ENCODE measurements around the gene ACSF2.
"Not testable (repeated sequence)": the region's sequence is repeated elsewhere in the genome, so short reads cannot be mapped to it uniquely, and the experiment has no call there.

Gene ACSF2, protein sequence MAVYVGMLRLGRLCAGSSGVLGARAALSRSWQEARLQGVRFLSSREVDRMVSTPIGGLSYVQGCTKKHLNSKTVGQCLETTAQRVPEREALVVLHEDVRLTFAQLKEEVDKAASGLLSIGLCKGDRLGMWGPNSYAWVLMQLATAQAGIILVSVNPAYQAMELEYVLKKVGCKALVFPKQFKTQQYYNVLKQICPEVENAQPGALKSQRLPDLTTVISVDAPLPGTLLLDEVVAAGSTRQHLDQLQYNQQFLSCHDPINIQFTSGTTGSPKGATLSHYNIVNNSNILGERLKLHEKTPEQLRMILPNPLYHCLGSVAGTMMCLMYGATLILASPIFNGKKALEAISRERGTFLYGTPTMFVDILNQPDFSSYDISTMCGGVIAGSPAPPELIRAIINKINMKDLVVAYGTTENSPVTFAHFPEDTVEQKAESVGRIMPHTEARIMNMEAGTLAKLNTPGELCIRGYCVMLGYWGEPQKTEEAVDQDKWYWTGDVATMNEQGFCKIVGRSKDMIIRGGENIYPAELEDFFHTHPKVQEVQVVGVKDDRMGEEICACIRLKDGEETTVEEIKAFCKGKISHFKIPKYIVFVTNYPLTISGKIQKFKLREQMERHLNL

DNA sequence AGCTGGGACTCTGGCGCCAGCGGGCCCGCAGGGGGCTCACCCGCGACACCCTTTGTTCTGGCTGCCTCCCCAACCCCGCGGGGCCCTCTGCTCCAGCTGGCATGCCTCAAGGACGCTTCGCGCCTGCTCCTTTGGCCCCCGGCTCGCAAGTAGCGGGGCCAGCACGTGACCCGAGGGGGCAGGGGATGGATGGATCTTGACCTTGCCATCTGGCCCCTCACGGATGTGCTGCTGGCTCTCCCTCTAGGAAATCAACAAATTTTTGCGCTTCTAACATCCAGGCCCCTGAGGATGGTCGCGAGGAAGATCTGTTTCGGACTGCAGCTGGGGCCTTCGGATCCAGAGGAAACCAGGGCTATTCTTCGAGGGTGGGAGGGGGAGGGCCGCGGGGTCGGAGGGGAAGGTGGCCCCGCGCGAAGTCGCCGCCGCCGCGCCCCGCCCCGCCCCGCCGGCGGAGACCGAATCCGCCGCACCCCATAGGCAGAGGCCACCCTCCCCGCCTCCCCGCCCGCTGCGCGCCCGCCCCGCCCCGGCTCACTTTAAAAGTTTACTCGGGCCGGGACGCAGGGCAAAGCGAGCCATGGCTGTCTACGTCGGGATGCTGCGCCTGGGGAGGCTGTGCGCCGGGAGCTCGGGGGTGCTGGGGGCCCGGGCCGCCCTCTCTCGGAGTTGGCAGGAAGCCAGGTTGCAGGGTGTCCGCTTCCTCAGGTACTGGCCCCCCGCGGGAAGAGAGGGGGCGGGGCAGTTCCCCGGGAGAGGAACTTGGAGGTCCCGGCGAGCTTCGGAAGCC lies at the start of gene ACSF2:
Gene ACSF2, plus strand, starts transcription at position 537 of the 790 bp plus-strand sequence. Its CDS starts 44 bp downstream, at position 581.
- DNase-seq: peak; percentile 78
- peak; percentile 84 for ATAC-seq

DNA sequence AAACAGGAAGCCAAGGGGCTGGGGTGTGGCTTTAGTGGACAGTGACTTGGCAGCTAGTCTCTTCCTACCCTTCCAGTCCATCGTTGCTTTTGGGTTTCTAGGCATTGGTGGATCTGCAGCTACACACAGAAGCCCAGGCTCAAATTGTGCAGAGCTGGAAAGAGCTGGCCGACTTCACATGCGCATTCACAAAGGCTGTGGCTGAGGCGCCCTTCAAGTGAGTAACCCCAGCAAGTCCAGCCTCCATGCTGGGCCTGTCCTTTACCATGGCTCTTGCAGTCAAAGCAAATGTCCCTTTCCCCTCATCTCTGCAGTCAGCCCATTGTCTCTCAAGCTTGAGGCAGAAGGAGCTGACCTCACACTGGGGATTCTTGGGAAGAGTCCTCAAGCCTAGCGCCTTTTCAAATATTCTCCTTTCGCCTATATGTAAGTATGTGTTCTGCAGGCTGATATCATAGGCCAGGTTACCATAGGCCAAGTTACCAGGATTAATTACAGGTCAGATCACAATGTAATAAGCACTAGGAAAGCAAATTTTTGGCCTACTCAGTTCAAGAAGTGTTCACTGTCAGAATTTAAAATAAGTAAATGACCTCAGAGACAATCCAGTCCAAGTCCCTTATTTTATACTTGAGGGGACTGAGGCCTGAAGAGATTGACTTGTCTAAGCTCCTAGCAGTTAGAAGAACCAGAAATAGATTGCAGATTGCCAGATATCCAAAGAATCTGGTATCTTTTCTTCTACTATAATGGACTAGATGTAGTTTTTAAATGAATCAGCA lies 46.5 kb upstream of the ACSF2 start:
- ATAC-seq: no peak

DNA sequence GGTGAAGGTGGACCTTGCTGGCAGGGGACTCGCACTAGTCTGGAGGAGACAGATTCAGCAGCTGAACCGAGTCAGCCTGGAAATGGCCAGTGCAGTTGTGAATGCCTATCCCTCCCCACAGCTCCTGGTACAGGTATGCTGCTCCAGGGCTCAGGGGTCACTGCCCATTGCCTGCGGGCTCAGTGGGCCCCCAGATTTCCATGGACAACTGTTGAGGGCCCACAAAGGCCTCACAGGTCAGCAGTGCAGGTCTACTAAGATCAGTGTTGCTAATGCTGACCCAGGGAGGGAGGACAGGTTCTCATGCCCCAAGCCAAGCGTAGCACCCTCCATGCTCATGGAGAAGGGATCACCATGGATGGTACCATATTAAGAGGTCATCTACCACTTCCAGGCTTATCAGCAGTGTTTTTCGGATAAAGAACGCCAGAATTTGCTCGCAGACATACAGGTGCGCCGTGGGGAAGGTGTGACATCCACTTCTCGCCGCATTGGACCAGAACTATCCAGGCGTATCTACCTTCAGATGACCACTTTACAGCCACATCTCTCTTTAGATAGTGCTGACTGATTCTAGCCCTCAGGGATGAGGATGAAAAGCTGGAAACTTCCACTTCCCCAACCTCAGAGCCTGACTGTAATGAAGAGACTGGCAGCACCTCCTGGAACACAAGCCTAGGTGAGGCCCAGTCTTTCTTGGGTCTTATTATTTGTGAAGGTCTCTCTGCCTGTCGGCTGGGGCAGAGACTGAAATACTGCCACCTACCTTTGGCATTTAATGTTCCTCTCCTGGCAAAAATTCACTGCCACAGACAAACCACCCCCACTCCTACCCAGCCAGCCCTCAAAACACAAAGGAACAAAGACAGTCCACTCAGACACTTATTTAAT lies 45.4 kb upstream of the ACSF2 start:
- ATAC-seq (peak; percentile 7), DNase-seq (no peak)

More for the DNA sequence above, 46.5 kb upstream of the ACSF2 start:
- DNase-seq: no peak

DNA sequence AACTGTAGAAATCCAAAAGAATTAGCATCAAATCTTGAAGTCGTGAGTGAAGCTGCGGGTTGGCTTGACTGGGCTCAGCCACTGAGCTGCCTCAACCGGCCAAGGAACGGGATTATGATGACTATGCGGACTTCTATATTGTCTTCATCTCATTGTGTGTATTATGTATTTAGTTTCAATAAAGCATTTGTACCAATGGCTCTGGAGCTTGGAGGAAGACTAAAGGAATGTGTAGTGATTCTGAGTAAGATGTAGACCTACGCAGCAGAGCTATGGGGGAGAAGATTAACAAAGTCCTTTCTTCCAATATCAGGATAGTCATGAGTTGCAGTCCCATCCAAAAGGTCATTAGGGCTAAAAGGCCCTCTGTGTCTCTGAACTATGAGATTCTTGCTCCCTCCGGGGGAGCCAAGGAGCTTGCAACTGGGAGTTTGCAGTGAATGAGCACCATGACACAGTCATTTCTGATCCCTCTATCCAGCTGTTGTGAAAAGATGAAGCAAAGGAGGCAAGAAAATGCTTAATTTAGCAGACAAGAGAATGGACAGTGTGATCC lies 44.7 kb upstream of the ACSF2 start:
- ATAC-seq (no peak), DNase-seq (no peak)

DNA sequence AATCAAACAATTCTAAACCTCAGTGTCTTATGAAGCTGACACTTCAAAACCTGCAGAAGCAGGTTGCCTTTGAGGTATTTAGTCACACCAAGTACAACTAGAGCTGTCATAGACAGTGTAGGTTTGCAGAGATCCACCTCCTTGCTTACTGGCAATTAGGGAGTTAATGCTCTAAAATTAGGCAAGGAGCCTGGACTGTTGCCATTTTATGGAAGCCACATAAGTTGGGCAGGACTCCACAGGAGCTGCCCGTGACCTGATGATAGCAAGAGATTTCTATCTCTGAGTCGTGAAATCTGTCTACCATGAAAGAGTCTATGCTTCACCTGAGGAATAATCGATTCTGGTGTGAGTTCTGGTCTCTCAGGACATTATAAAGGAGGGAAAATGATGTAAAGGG lies 44.1 kb upstream of the ACSF2 start:
- DNase-seq: no peak
- ATAC-seq: no peak

DNA sequence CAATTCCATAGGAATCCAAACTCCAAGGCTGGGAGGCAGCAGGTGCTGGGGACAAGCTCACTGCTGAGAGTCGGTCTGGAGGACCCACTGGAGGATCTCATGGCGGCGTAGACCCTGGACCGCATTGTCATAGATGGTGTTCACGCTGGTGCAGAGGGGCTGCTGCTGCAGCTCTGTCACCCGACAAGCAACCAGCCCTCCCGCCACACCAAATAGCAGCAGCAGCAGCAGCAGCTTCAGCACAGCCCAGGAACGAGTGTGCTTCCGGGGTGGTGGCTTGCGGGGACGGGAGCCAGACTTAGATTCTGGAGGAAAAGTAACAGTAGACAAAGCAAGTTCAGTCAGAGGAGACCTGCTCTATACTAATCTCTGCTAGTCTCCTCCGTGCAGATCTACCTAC lies 43.1 kb upstream of the ACSF2 start:
- DNase-seq (no peak), ATAC-seq (no peak)

DNA sequence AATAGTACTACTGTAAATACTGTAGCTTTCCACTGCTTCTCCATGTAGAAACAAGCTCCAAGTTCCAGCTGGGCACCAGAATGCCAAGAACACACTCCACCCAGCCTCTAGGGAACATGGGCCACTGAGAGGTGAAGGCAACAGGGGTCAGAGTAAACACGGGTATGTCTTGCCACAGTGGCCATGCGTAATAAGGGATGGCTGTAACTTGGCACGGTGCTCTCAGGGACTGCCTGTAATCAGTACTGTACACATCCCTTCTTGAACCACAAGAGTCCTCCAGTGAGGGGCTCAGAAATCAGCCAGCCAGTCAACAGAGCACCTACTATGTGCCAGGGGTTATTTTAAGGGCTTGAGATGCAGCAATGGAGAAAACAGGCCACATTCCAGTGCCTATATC lies 39.5 kb upstream of the ACSF2 start:
- DNase-seq: no peak
- no peak for ATAC-seq

DNA sequence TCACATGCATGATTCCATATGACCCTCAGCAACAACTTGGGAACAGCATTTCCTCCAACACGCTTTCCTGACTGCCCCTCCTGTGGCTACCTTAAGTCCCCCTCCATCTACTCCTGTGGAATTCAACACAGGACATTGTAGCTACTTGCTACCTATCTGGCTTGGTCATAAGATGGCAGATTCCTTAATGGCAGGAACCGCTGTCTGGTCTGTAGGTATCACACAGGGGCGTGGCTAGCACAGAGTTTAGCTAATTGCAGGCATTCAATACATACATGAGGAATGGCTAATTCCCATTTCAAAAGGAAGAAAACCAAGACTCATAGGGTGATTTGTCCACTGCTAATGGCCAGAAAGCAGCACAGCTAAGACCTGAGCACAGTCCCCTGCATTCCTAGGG lies 37.3 kb upstream of the ACSF2 start:
- ATAC-seq (no peak), DNase-seq (no peak)

DNA sequence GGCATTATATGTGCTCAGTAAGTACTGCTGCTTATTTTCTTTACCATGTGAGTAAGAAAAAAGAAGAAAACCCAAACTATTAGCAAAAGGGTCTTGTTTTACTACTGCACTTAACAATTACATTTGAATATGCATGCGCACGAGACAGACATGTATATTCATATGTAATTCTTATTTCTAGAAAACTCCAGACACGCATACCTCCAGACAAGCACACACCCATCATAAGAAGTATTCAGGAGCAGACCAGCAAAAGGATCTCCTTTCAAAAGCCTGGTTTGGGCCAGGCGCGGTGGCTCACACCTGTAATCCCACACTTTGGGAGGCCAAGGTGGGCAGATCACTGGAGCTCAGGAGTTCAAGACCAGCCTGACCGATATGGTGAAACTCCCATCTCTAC lies 36.5 kb upstream of the ACSF2 start:
- no peak for ATAC-seq
- no peak for DNase-seq

DNA sequence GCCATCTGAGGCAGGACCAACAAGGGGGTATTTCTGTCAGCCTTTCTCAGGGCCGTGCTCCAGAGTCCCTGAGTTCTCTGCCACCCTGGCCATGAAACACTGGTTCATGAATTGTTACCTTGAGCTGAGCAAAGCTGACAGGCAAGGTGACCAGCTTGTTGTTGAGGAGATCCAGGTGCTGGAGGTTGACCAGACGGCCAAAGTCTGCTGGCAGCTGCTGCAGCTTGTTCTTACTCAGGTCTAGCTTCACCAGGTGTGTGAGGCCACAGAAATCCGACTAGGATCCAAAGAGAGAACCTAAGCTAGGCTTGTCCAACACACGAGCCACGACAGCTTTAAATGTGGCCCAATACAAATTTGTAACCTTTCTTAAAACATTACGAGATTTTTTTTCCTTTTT lies 33.4 kb upstream of the ACSF2 start:
- ATAC-seq: no peak
- no peak for DNase-seq

DNA sequence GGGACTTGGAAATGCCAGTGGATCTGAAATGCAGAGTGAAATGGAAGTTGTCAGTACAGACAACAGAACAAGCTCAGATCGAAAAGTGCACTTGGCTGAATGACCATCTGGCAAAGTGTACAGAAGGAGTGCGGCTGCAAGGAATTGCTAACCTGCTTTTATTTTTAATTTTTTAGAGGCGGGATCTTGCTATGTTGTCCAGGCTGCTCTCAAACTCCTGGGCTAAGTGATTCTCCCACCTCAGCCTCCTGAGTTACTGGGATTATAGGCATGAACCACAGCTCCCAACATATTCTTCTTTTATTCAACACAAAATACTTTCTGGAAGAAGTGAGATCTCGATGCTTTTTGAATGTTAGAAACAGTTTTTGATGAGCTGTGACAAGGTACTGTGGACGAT lies 32.3 kb upstream of the ACSF2 start:
- DNase-seq (no peak), ATAC-seq (no peak)

DNA sequence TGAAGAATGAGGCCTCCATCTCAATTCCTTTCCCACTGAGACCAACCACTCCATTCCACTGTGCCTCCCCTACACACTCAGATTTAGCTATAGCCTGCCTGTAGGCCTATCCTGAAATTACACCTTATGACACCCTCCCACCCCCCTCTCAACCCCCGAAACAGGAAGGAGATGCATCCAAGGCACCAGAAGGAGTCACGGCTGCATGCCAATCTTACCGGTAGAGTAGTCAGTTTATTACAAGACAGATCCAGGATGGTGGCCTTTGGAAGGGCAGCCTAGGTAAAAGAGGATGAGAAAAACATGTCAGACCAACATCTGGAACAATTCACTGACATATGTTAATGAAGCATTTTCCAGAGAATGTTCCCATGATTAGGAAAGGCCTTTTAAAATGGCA lies 31.3 kb upstream of the ACSF2 start:
- DNase-seq: no peak
- no peak for ATAC-seq

DNA sequence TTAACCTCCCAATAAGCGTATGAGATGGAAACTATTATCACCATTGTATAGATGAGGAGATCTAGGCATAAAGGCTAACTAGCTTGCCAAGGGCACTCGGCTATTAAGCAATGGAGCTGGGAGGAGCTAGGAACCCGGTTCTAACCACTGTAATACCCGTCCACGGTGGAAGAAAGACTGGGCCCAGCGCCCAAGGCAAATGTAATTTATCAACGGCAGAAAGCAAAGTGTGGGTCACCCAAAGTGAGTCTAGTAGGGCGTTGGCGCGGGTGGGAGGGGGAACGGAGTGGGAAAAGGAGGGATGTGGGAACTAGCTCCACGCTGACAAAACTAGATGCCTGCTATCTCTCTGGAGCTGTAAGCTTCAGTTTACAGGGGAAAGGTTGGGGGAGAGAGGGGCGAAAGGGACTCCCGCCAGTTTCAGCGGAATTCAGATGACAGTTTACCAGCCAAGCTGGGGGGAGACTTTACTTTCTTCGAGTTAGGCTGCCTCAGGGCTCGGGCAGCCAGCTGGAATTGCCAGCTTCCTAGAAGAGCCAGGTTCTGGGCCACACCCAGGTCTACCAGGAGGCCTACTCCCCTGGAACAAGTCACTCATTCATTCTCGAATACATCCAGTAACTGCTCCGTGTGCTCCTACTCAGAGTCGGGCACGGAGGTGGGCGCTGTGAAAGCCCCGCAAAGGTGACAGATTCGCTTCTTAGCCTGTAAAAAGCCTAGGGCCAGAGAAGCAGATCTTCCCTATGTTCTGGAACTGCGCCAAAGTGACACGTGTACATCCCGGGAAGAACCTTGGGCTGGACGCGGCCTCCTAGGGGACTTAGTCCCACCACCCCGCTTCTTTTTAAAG lies 29.5 kb upstream of the ACSF2 start:
- ATAC-seq (peak; percentile 57), DNase-seq (peak; percentile 41)

DNA sequence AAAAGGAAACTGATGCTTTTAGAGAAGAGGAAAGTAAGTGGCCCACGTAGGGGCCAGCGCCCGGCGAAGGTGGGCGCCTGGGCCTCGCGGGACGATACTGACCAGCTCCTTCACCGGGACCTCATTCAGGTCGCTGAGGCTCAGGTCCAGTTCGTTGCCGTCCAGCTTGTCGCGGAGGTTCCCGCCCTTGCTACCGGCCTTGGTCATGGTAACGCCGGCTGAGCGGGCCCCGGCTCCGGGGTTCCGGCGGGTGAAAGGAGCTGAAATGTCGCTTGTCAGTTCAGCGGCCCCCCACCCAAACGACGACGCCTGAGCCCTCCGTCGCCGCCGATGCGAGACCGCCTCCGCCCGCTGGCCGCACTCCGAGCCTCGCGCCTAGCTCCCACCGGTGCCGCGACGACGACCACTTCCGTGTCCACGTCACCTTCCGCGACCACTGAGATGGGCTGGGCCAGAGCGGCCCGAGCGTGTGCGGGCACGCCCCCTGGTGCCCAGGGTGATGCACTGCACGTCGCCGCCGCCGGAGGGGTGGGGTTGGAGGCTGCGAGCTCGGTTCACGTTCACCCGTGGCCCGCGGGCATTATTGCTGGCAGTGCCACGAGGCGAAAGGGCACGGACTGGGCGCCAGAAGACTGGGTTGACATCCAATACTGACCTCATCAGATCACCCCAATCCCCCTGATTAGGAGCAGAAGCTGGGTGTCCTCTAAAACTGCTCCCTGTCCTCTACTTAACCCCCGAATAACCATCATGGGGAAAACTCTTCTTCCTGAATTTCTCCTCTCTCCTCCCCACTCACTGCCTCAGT lies 28.7 kb upstream of the ACSF2 start, which contains the start of gene LRRC59:
Gene LRRC59, minus strand, starts transcription at position 413 of the 808 bp plus-strand sequence. Its CDS starts 206 bp downstream, at position 207.
- peak; percentile 98 for ATAC-seq
- DNase-seq: peak; percentile 96

DNA sequence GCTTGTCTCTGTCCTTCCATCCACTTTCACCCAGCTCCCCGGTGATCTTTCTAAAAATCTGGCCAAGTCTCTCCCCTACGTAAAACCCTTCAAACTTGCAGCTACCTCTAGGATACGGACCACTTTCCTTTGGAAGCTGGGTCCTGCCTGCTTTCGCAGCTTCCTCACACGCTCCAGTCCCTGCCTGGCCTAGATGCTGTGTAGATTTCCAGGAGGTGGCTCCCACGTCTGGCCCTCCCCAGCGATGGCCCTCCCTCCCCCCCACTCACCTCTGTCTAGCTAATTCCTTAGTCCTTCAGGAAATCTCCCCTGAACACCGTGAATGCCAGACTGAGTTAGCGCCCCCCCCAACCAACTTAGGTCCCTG lies 28.1 kb upstream of the ACSF2 start:
- no peak for DNase-seq
- no peak for ATAC-seq

DNA sequence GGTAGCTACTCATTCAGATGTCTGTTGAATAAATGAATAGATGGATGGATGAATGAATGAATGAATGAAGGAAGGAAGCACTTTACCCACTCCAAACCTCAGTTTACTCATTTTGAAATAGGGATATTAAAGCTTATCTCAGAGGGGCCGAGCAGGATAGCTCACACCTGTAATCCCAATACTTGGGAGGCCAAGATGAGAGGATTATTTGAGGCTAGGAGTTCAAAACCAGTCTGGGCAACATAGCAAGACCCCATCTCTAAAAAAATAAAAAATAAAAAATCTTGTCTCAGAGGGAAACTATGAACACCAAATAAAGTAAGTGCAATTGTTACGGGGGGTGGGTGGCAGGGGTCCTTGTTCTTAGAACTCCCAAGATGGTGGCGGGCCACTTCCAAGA lies 27.3 kb upstream of the ACSF2 start:
- DNase-seq, ATAC-seq: not testable (repeated sequence)

DNA sequence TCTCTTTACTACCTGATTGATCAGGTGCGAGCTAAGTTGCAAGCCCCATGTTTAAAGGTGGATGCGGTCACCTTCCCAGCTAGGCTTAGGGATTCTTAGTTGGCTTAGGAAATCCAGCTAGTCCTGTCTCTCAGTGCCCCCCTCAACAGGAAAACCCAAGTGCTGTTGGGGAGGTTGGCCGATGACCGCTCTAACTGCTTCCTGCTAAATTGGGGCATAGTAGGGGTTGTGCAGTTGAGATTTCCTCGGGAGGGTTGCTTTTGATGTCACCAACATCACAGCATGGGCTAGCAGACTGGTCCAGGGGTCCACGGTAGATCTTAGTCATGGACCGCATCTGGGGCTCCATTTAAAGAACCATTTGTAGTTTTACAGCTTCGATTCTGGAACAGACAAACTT lies 26.4 kb upstream of the ACSF2 start:
- not testable (repeated sequence) for ATAC-seq, DNase-seq

DNA sequence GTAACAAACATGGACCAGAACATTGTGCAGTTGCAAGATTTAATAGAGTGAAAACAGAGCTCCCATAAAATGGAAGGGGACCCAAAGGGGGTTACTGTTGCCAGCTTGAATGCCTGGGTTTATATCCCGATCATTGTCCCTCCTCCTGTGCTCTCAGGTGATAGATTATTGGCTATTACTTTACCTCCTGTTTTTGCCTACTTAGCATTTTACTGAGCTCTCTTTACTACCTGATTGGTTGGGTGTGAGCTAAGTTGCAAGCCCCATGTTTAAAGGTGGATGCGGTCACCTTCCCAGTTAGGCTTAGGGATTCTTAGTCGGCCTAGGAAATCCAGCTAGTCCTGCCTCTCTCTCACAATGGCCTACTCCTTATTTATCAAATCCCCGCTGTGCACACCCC lies 20.7 kb upstream of the ACSF2 start:
- DNase-seq, ATAC-seq: not testable (repeated sequence)

DNA sequence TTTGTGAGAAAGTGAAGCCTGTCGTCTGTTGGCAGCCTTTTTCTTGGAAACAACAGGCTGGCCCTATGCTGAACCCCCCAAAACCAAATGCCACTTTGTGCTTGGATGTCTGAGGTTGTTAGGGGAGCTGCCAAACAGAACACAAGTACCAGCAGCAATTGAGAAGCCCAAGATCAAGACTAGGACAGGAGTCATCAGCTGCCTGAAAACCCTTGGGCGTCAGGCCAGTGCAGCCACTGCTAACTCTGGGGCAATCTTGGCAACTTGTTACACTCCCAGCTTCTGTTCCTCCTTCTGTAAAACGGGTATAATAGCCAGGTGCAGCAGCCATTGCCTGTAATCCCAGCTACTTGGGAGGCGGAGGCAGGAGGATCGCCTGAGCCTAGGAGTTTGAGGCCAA lies 19.4 kb upstream of the ACSF2 start:
- DNase-seq: no peak
- ATAC-seq: no peak
